HG03575 (cell line): ENCODE data around the gene MIOS.
"Not testable (repeated sequence)": the region's sequence is repeated elsewhere in the genome, so short reads cannot be mapped to it uniquely, and the experiment has no call there.

Experiments used
- ATAC-seq: cut with Tn5 transposase; IDR thresholded peaks from one replicate; pipeline ENCODE4 v1.9.1; 2021; ENCODE audit not compliant: unreplicated experiment, insufficient number of reproducible peaks, low FRiP score; ENCODE audit errors: extremely low read depth

Gene MIOS

GRCh38 chr7:7630626-7631329, 64.1 kb downstream of the MIOS start:
- ATAC-seq, result no peak

GRCh38 chr7:7639421-7639820, 72.7 kb downstream of the MIOS start:
- no peak for ATAC-seq

- ATAC-seq, result no peak
These were observed 73.2 kb downstream of the MIOS start for GRCh38 chr7:7639847-7640220.

- ATAC-seq, result peak; percentile 97
These were observed 73.8 kb downstream of the MIOS start, which contains the start of gene UMAD1 for GRCh38 chr7:7640221-7641128. TSS of gene UMAD1 (plus strand) at chr7:7640752. CDS start at chr7:7673372, 32,620 bp downstream.

GRCh38 chr7:7641129-7641663, 74.5 kb downstream of the MIOS start:
- peak; percentile 3 for ATAC-seq

- ATAC-seq, result no peak
These were observed 75.4 kb downstream of the MIOS start for GRCh38 chr7:7642081-7642480.

- no peak for ATAC-seq
These were observed 80.9 kb downstream of the MIOS start for GRCh38 chr7:7647495-7648036.

GRCh38 chr7:7650682-7651206, 84.1 kb downstream of the MIOS start:
- no peak for ATAC-seq

GRCh38 chr7:7651479-7651878, 84.8 kb downstream of the MIOS start:
- no peak for ATAC-seq

GRCh38 chr7:7652798-7653540, 86.3 kb downstream of the MIOS start:
- no peak for ATAC-seq

- ATAC-seq, result no peak
These were observed 87.0 kb downstream of the MIOS start for GRCh38 chr7:7653593-7654187.

GRCh38 chr7:7654964-7655715, 88.5 kb downstream of the MIOS start:
- no peak for ATAC-seq

- ATAC-seq, result not testable (repeated sequence)
These were observed 89.8 kb downstream of the MIOS start for GRCh38 chr7:7656459-7656858.
